GM10266 (cell line): Measurements from ENCODE around the gene SLC6A2.

ENCODE experiments used
- DNase-seq: peaks from one replicate; pipeline ENCODE4 v3.0.0; 2012; ENCODE audit errors: extremely low spot score
- CTCF ChIP-seq: IDR thresholded peaks from 2 replicates; pipeline ENCODE4 v1.5.1; 2012; ENCODE audit warnings: mild to moderate bottlenecking, low read depth; ENCODE audit not compliant: control insufficient read depth, insufficient read depth; ENCODE audit errors: missing control alignments

Gene SLC6A2

GRCh38 chr16:55647798-55648197 lies 8.0 kb upstream of the SLC6A2 start:
- no peak for DNase-seq

GRCh38 chr16:55651841-55652824 lies 3.7 kb upstream of the SLC6A2 start:
- TF ChIP-seq CTCF = no peak
- DNase-seq = no peak

More at GRCh38 chr16:55647798-55648197, 8.0 kb upstream of the SLC6A2 start:
- TF ChIP-seq CTCF = no peak

- DNase-seq = no peak
- TF ChIP-seq CTCF = no peak
These were observed 2.7 kb upstream of the SLC6A2 start for GRCh38 chr16:55653106-55653505.

GRCh38 chr16:55655381-55655896 lies 349 bp upstream of the SLC6A2 start:
- DNase-seq = no peak
- TF ChIP-seq CTCF = no peak

- TF ChIP-seq CTCF = no peak
- no peak for DNase-seq
These were observed 904 bp downstream of the SLC6A2 start for GRCh38 chr16:55656691-55657092.

- no peak for DNase-seq
- no peak for TF ChIP-seq CTCF
These were observed 1.8 kb downstream of the SLC6A2 start for GRCh38 chr16:55657616-55658015.

- no peak for DNase-seq
- no peak for TF ChIP-seq CTCF
These were observed 3.2 kb downstream of the SLC6A2 start for GRCh38 chr16:55658898-55659420.
